ENCODE data around the gene WLS. TPM values are rescaled to one million over a fixed set of nuclear protein-coding genes. Genes with fewer than 3 reads are reported as not detected.
A peak's percentile ranks its signal among the peaks of the same experiment; 100 is the strongest.

Gene WLS
- total and polyA plus RNA-seq, 4 donors = 27.3 to 128 (median 71.7) TPM

- DNase-seq = no peak
- 93 to 97% methylated on average over 5 of the region's 5 CpGs for WGBS, 2 donors
- Histone ChIP-seq H3K4me3 (no peak overlapping the region), H3K9ac (ENCODE audit: insufficient read depth in 1 of 2, low read length in 2 of 2) (no peak overlapping the region), H3K36me3 (ENCODE audit: control insufficient read depth in 4 of 4, insufficient read depth in 4 of 4, low read length in 4 of 4) (no peaks in the 10 kb centered on the region), H3K9me3 (ENCODE audit: control insufficient read depth in 4 of 4, insufficient read depth in 3 of 4, low read length in 3 of 4) (no peaks in the 10 kb centered on the region), H3K4me1 (ENCODE audit: control insufficient read depth in 5 of 5, insufficient read depth in 5 of 5, low read length in 5 of 5) (peaks cover 6 to 56% (median 18%) of the 10 kb centered on the region in 5 donors), H3K27ac (ENCODE audit: low read depth in 1 of 2, low read length in 1 of 2) (no peak overlapping the region), H3K27me3 (ENCODE audit: control insufficient read depth in 3 of 3, insufficient read depth in 3 of 3, low read length in 2 of 3) (no peaks in the 10 kb centered on the region)
- TF ChIP-seq, protein P1, sequence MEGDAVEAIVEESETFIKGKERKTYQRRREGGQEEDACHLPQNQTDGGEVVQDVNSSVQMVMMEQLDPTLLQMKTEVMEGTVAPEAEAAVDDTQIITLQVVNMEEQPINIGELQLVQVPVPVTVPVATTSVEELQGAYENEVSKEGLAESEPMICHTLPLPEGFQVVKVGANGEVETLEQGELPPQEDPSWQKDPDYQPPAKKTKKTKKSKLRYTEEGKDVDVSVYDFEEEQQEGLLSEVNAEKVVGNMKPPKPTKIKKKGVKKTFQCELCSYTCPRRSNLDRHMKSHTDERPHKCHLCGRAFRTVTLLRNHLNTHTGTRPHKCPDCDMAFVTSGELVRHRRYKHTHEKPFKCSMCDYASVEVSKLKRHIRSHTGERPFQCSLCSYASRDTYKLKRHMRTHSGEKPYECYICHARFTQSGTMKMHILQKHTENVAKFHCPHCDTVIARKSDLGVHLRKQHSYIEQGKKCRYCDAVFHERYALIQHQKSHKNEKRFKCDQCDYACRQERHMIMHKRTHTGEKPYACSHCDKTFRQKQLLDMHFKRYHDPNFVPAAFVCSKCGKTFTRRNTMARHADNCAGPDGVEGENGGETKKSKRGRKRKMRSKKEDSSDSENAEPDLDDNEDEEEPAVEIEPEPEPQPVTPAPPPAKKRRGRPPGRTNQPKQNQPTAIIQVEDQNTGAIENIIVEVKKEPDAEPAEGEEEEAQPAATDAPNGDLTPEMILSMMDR (IDR thresholded peaks at IDR 0.05; ENCODE audit: control extremely low read depth, extremely low read depth) = no peak
- ATAC-seq (ENCODE audit: insufficient read depth, low FRiP score) = no peak
These were observed 14.7 kb downstream of the WLS start for GRCh38 chr1:68217618-68218017.

DNA sequence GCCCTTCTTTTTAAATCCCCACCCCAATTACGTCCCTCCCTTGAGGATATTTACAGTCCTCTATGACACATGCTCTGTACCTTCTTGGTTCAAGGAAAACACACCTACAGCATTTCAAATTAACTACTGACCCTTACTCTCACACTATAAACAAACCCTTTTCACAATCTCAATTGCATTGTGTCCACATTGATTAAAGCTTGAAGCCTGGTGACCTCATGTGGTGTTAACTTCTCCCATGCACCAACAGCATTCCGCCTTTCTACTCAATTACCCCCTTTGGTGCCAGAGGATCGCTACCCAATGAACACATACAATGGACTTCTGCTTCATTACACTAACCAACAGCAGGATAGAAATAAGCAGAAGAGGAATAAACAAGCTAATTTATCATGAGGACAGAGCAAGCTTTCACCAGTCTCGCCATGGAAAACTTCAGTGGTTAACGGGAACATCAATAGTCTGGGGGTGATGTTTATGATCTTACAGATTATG lies 15.2 kb downstream of the WLS start:
- no peak overlapping the region for H3K4me3 ChIP-seq
- ATAC-seq (ENCODE audit: insufficient read depth, low FRiP score) (no peak), DNase-seq (no peak)
- H3K4me1 ChIP-seq (ENCODE audit: control insufficient read depth in 5 of 5, insufficient read depth in 5 of 5, low read length in 5 of 5) = peaks cover 6 to 56% (median 16%) of the 10 kb centered on the region in 5 donors
- no peaks in the 10 kb centered on the region for H3K36me3 ChIP-seq (ENCODE audit: control insufficient read depth in 4 of 4, insufficient read depth in 4 of 4, low read length in 4 of 4)
- TF ChIP-seq, protein P1 (IDR thresholded peaks at IDR 0.05; ENCODE audit: control extremely low read depth, extremely low read depth) = no peak
- no peak overlapping the region for H3K27ac ChIP-seq (ENCODE audit: low read depth in 1 of 2, low read length in 1 of 2)
- WGBS, 2 donors = 90 to 91% methylated on average over 5 of the region's 5 CpGs
- no peaks in the 10 kb centered on the region for H3K9me3 ChIP-seq (ENCODE audit: control insufficient read depth in 4 of 4, insufficient read depth in 3 of 4, low read length in 3 of 4)
- no peak overlapping the region for H3K9ac ChIP-seq (ENCODE audit: insufficient read depth in 1 of 2, low read length in 2 of 2)
- no peaks in the 10 kb centered on the region for H3K27me3 ChIP-seq (ENCODE audit: control insufficient read depth in 3 of 3, insufficient read depth in 3 of 3, low read length in 2 of 3)

DNA sequence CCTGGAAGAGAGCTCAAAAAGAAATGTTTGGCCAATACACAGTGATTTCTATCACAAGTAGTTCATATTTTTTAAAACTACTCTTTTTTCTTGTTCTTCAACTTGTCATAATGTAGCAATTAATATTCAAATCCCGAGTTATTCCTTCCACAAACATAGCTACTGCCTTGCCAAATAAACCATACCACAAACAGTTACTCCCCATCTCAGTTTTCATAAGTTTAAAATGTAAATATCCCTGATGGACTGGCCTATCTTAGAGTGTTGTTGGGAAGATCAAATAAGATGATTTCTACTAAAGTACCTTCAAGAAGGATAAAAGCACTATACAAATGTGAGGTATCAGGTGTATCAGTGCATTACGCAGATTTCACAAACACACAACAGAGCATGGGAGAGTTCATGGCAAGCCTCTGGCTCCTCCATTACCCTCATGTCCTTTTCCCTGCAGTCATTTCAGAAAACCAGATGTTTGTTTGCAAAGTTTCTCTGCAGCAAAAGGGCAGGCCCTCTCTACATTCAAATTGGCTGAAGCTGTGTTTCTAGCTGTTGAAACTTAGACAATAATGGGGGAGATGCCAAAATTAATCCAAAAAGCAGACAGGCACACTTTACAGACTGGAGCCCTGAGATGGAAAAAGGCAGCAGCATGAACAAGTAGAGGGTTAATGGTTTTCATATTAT lies 16.1 kb downstream of the WLS start:
- DNase-seq (peak; percentile 46 to 86 (median 83)), ATAC-seq (ENCODE audit: insufficient read depth, low FRiP score) (no peak)
- H3K27ac ChIP-seq (ENCODE audit: low read depth in 1 of 2, low read length in 1 of 2) = peak overlapping the region in 1 of 2 donors; percentile 36
- no peaks in the 10 kb centered on the region for H3K36me3 ChIP-seq (ENCODE audit: control insufficient read depth in 4 of 4, insufficient read depth in 4 of 4, low read length in 4 of 4)
- no peaks in the 10 kb centered on the region for H3K9me3 ChIP-seq (ENCODE audit: control insufficient read depth in 4 of 4, insufficient read depth in 3 of 4, low read length in 3 of 4)
- H3K9ac ChIP-seq (ENCODE audit: insufficient read depth in 1 of 2, low read length in 2 of 2) = peak overlapping the region in 1 of 2 donors; percentile 26
- peaks cover 6 to 58% (median 21%) of the 10 kb centered on the region in 5 donors for H3K4me1 ChIP-seq (ENCODE audit: control insufficient read depth in 5 of 5, insufficient read depth in 5 of 5, low read length in 5 of 5)
- H3K27me3 ChIP-seq (ENCODE audit: control insufficient read depth in 3 of 3, insufficient read depth in 3 of 3, low read length in 2 of 3) = no peaks in the 10 kb centered on the region
- no peak overlapping the region for H3K4me3 ChIP-seq
- WGBS, 2 donors = 77 to 88% methylated on average over 2 of the region's 2 CpGs
- TF ChIP-seq, protein P1 (IDR thresholded peaks at IDR 0.05; ENCODE audit: control extremely low read depth, extremely low read depth) = no peak

All from lung (tissue), 12 donors.